ENCODE measurements around the gene EIF4H.

EIF4H gene

GRCh38 chr7:74148491-74148890, 25.7 kb upstream of the EIF4H start:
- Histone ChIP-seq H3F3A (ENCODE audit: insufficient read depth, low read length) (no peaks in the 10 kb centered on the region), H2AFZ (ENCODE audit: low read length) (no peak overlapping the region), H3K9me2 (ENCODE audit: low read depth, low read length) (no peaks in the 10 kb centered on the region), H3K4me1 (ENCODE audit: insufficient read depth, low read length, severe bottlenecking) (peaks cover 8% of the 10 kb centered on the region), H3K36me3 (ENCODE audit: insufficient read depth, low read length) (no peaks in the 10 kb centered on the region; the same call in 1 of the 2 replicates), H3K27ac (ENCODE audit: low read depth, low read length, poor library complexity, severe bottlenecking) (no peak overlapping the region), H3K27me3 (ENCODE audit: insufficient read depth, low read length) (peaks cover 13% of the 10 kb centered on the region), H3K9me3 (ENCODE audit: low read length) (peaks cover 16% of the 10 kb centered on the region), H4K20me1 (ENCODE audit: insufficient read depth, low read length) (no peaks in the 10 kb centered on the region), H3K79me2 (ENCODE audit: insufficient read depth, low read length) (no peaks in the 10 kb centered on the region), H3K4me2 (ENCODE audit: low read length) (no peak overlapping the region), H3K4me3 (ENCODE audit: low read depth, low read length, poor library complexity, severe bottlenecking) (no peak overlapping the region), H3K9ac (ENCODE audit: low read length) (no peak overlapping the region)
- TF ChIP-seq CTCF (IDR thresholded peaks at IDR 0.05; ENCODE audit: low read length) (no peak), EZH2 (IDR thresholded peaks at IDR 0.05; ENCODE audit: borderline replicate concordance, low read length) (no peak)

- TF ChIP-seq CTCF (IDR thresholded peaks at IDR 0.05; ENCODE audit: low read length) (no peak), EZH2 (IDR thresholded peaks at IDR 0.05; ENCODE audit: borderline replicate concordance, low read length) (no peak)
- no peaks in the 10 kb centered on the region; the same call in 1 of the 2 replicates for H3K36me3 ChIP-seq (ENCODE audit: insufficient read depth, low read length)
- no peak overlapping the region for H3K27ac ChIP-seq (ENCODE audit: low read depth, low read length, poor library complexity, severe bottlenecking)
- H3F3A ChIP-seq (ENCODE audit: insufficient read depth, low read length) = no peaks in the 10 kb centered on the region
- H3K27me3 ChIP-seq (ENCODE audit: insufficient read depth, low read length) = peaks cover 13% of the 10 kb centered on the region
- H3K9me3 ChIP-seq (ENCODE audit: low read length) = peaks cover 15% of the 10 kb centered on the region
- no peaks in the 10 kb centered on the region for H3K9me2 ChIP-seq (ENCODE audit: low read depth, low read length)
- no peak overlapping the region for H3K4me2 ChIP-seq (ENCODE audit: low read length)
- no peaks in the 10 kb centered on the region for H3K79me2 ChIP-seq (ENCODE audit: insufficient read depth, low read length)
- H2AFZ ChIP-seq (ENCODE audit: low read length) = no peak overlapping the region
- no peak overlapping the region for H3K4me3 ChIP-seq (ENCODE audit: low read depth, low read length, poor library complexity, severe bottlenecking)
- H3K9ac ChIP-seq (ENCODE audit: low read length) = no peak overlapping the region
- H3K4me1 ChIP-seq (ENCODE audit: insufficient read depth, low read length, severe bottlenecking) = peaks cover 6% of the 10 kb centered on the region
- H4K20me1 ChIP-seq (ENCODE audit: insufficient read depth, low read length) = no peaks in the 10 kb centered on the region
Measured at GRCh38 chr7:74149071-74149470, 25.1 kb upstream of the EIF4H start.

- no peak overlapping the region for H3K9ac ChIP-seq (ENCODE audit: low read length)
- H3K4me1 ChIP-seq (ENCODE audit: insufficient read depth, low read length, severe bottlenecking) = peaks cover 6% of the 10 kb centered on the region
- peaks cover 12% of the 10 kb centered on the region for H3K27me3 ChIP-seq (ENCODE audit: insufficient read depth, low read length)
- H3K36me3 ChIP-seq (ENCODE audit: insufficient read depth, low read length) = no peaks in the 10 kb centered on the region; the same call in 1 of the 2 replicates
- H3K27ac ChIP-seq (ENCODE audit: low read depth, low read length, poor library complexity, severe bottlenecking) = no peak overlapping the region
- H4K20me1 ChIP-seq (ENCODE audit: insufficient read depth, low read length) = no peaks in the 10 kb centered on the region
- no peaks in the 10 kb centered on the region for H3K79me2 ChIP-seq (ENCODE audit: insufficient read depth, low read length)
- no peak overlapping the region for H3K4me2 ChIP-seq (ENCODE audit: low read length)
- no peak for TF ChIP-seq EZH2 (IDR thresholded peaks at IDR 0.05; ENCODE audit: borderline replicate concordance, low read length)
- no peak for TF ChIP-seq CTCF (IDR thresholded peaks at IDR 0.05; ENCODE audit: low read length)
- H3K4me3 ChIP-seq (ENCODE audit: low read depth, low read length, poor library complexity, severe bottlenecking) = no peak overlapping the region
- no peaks in the 10 kb centered on the region for H3K9me2 ChIP-seq (ENCODE audit: low read depth, low read length)
- peaks cover 10% of the 10 kb centered on the region for H3K9me3 ChIP-seq (ENCODE audit: low read length)
- H2AFZ ChIP-seq (ENCODE audit: low read length) = no peak overlapping the region
- H3F3A ChIP-seq (ENCODE audit: insufficient read depth, low read length) = no peaks in the 10 kb centered on the region
Measured at GRCh38 chr7:74149603-74150002, 24.6 kb upstream of the EIF4H start.

Data from OCI-LY1 (cell line).